ENCODE data around the gene FAM222A.

Gene FAM222A

DNA sequence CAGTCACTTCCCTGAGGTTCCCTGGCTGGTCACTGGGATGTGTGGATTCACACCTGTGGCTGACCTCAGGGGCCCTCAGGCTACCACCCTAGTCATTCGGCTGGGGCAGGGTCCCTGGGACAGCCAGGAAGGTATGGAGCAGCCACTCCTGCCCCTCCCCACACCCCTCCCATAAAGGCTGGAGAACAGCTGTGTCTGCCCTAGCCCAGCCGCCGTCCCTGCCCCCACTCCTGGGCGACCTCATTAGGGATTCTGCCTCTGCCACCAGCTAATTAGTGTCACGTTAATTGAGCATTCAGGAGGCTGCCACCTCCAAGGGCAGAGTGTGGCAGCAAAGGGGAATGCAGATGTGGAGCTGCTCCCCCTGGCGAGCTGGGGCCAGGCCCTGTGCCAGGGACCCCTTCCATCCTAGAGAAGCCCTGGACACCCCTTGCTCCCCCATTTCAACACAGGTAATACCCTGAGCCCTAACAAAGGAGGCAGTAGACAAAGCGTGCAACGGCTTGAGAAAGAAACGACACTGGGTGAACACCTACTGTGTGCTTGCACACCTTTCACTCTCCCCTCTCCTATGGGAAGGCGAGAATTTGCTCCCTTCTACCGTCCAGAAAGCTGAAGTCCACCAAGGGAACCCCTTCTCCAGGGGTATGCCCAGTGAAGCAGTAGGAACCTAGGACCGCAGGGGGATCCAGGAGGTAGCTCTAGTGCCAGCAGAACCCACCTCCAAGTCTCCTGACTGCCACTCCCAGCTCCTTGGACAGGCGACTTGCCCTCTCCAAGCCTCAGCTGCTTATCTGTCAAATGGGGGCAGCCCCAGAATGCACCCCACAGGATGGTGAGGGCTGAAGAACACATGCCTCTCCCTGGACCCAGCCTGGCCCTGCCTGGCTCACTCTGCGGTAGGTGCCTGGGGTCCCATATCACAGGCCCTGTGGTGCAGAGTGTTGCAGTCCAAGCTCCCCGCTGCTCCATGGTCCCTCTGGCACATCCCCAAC lies 45.1 kb downstream of the FAM222A start:
- H3K4me3 ChIP-seq (ENCODE audit: low read depth, low read length): no peak overlapping the region

DNA sequence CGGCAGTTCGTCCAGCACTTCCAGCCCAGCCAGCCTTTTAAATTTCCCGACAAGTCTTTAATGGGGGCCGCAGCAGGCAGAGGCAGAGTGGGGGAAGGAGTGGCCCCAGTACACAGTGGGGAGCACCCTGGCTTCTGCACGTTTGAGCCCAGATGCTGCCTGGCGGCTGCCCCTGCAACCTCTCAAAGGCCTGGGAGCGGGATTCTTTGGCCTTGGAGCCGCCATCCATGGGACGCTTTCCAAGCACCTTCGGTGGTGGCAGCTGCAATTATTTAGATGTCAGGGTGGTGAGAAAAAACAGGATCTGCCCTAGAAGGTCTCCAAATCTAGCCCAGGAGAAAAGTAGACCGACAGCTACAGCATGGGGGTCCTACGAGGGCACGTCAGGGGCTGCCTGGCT lies 46.0 kb downstream of the FAM222A start:
- H3K4me3 ChIP-seq (ENCODE audit: low read depth, low read length): no peak overlapping the region

DNA sequence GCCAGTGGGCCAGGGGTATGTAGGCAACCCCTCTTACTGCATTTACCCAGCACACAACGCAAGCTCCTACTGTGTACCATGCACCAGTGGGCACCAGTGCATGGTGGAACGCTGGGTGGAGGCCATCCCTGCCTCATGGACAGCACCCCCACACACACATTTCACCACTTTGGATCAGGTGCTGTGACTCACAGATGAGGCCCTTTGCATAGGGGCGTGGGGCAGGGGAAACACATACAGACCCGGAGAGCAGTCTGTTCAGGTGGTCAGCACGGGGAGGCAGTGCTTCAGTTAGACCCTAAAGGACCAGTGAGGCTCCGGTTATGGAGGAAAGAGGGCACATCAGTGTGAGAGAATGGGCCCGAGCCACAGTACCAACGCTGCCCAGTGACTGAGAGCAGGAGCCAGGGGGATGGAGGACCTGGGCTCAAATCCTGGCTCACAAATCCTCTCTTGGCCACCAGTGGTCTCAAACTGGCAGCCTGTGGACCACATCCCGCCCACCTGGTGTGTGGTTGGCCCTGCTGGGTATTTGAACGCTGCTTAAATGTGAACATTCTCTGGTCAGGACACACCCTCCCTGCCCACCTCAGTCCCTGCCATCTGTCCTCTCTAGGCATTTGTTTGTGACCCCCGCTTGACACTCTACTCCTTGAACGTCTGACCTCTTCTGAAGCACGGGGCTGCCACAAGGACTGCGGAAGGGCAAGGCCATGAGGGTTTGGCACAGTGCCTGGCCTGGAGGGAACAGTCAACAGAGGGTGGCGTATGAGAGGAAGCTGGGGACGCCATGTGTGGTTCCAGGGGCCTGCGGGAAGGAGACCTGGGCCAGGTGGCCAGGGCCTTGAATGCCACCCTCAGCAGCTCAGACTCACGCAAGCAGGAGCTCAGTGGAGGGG lies 46.7 kb downstream of the FAM222A start:
- no peak overlapping the region for H3K4me3 ChIP-seq (ENCODE audit: low read depth, low read length)

GRCh38 chr12:109760930-109761921 lies 47.6 kb downstream of the FAM222A start:
- H3K4me3 ChIP-seq (ENCODE audit: low read depth, low read length): no peak overlapping the region

GRCh38 chr12:109762071-109762672 lies 48.5 kb downstream of the FAM222A start:
- H3K4me3 ChIP-seq (ENCODE audit: low read depth, low read length): no peak overlapping the region

DNA sequence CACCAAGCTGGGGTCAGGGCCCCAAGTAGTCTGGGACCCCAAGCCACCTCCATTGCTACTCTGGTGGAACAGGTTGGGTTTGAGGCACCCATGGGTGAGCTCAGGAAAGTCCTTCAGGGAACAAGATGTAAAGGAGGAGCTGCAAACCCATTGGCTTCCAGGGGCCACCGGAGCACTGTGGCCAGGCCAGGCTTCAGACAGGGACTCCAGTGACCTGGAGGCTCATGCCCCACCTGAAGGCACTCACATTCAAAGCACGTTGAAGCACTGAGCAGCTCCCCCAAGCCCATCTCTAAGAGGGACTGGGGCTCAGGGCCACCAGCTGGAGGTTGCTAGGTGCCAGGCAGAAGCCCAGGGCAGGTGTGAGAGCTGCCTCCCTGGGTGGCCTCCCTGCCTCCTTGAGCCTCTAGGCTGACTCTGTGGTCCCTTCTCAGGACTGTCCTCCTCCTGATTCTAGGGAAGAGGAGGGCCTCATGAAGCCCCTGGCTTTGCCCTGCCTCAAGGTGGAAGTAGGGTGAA lies 49.1 kb downstream of the FAM222A start:
- H3K4me3 ChIP-seq (ENCODE audit: low read depth, low read length): no peak overlapping the region

DNA sequence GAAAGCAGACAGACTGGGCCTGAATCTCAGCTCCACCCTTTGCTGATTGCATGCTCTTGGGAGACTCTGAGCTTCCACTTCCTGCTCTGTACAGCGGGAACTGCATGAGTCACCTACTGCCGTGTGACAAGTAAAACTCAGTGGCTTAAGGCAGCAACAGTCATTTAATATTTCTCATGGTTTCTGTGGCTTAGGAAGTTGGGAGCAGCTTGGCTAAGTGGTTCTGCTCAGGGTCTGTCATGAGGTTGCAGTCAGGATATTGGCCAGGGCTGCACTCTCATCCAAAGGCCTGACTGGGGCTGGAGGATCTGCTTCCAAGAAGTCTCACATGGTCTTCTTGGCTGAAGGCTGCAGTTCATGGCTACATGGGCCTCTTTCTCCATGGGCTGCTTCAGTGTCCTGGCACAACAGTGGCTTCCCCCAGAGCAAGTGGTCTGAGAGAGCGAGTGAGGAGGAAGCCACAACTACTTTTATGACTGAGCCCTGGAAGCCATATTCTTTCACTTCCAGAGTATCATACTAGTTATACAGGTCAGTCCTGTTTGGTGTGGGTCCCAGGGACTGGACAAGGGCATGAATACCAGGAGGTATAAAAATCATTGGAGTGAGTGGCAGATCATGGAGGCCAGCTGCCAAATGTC lies 49.7 kb downstream of the FAM222A start:
- H3K4me3 ChIP-seq (ENCODE audit: low read depth, low read length): no peak overlapping the region

DNA sequence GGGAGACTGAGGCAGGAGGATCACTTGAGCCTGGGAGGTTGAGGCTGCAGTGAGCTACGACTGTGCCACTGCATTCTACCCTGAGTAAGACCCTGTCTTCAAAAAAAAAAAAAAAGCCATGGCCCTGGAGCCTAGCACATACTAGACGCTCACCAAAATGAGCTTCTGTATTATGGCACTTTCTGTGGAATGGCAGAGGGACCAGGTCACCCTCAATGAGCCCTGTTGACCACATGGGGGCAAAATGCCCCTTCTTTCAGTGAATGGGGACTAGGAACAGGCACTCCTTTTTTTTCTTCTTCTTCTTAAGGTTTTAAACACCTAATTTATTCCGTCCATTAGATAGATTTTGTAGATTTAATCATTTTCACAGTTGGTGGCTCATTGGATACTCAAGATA lies 50.5 kb downstream of the FAM222A start:
- H3K4me3 ChIP-seq (ENCODE audit: low read depth, low read length): no peak overlapping the region

GRCh38 chr12:109764776-109765445 lies 51.3 kb downstream of the FAM222A start:
- no peak overlapping the region for H3K4me3 ChIP-seq (ENCODE audit: low read depth, low read length)

DNA sequence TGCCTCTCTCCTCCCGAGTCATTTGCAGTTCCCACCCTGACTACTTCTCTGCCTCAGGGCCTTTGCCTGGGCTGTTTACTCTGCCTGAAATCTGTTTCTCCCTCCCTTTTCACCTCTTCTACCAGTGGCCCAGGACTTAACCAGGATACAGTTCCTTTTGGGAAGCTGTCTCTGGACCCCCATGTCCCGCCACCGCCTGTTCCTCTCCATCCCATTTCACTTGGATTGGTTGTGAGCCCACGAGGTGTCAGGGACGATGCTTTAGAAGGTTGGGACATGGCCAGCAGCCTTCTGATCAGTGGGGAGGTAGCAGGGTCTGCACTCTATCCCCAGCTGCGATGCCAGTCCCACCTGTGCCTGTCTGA lies 51.8 kb downstream of the FAM222A start:
- H3K4me3 ChIP-seq (ENCODE audit: low read depth, low read length): no peak overlapping the region

DNA sequence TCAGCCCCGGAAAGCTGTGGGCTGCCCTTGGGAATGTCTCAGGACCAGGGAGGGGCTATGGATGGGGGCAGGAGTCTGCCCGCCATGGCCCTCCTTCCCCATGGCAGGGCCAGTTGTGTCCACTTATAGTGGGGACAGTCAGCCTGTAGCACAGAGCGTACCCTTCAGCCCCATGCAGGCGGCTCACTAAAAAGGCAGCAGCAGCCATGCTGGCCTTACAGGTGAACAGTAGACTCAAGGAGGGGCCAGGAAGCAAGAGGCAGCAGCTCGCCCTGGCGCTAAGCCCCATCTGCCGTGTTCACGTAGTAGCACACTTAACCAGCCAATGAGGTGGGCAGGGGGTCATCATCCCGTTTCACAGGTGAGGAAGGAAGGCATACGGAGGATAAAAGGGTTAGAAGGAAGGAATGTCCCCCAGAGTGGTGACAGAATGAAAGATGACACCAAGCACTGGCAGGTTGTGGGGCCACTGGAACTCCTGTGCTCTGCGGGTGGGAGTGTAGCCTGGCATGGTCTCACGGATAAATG lies 52.7 kb downstream of the FAM222A start:
- no peak overlapping the region for H3K4me3 ChIP-seq (ENCODE audit: low read depth, low read length)

DNA sequence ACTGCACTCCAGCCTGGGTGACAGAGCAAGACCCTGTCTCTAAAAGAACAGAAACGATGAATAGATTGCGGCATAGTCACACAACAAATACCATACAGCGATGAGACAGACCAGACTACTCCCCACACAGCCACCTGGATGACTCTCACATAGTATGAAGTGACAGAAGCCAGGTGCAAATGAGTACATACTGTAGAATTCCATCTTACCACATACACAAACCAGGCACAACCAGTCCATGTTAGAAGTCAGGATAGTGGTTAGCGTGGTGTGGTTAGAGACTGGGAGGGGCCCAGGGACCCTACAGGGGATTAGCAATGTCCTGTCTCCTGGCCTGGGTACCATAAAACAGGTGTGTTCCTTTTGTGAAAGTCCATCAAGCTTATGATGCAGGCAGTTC lies 53.8 kb downstream of the FAM222A start:
- H3K4me3 ChIP-seq (ENCODE audit: low read depth, low read length): no peak overlapping the region

DNA sequence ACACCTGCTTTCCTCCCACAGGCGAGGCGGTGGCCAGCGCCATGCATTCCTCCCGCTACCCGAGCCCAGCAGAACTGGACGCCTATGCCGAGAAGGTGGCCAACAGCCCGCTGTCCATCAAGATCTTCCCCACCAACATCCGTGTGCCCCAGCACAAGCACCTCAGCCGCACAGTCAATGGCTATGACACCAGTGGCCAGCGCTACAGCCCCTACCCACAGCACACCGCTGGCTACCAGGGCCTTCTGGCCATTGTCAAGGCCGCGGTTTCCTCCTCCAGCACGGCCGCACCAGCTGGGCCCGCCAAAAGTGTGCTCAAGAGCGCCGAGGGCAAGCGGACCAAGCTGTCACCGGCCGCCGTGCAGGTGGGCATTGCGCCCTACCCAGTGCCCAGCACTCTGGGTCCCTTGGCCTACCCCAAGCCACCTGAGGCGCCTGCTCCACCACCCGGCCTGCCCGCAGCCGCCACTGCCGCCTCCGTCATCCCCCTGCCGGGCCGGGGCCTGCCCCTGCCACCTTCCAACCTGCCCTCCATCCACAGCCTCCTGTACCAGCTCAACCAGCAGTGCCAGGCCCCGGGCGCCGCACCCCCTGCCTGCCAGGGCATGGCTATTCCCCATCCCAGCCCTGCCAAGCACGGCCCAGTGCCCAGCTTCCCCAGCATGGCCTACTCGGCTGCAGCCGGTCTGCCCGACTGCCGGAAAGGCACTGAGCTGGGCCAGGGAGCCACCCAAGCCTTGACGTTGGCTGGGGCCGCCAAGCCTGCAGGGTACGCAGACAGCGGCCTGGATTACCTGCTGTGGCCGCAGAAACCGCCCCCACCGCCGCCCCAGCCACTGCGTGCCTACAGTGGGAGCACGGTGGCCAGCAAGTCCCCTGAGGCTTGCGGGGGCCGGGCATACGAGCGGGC lies 54.6 kb downstream of the FAM222A start:
- no peak overlapping the region for H3K4me3 ChIP-seq (ENCODE audit: low read depth, low read length)

DNA sequence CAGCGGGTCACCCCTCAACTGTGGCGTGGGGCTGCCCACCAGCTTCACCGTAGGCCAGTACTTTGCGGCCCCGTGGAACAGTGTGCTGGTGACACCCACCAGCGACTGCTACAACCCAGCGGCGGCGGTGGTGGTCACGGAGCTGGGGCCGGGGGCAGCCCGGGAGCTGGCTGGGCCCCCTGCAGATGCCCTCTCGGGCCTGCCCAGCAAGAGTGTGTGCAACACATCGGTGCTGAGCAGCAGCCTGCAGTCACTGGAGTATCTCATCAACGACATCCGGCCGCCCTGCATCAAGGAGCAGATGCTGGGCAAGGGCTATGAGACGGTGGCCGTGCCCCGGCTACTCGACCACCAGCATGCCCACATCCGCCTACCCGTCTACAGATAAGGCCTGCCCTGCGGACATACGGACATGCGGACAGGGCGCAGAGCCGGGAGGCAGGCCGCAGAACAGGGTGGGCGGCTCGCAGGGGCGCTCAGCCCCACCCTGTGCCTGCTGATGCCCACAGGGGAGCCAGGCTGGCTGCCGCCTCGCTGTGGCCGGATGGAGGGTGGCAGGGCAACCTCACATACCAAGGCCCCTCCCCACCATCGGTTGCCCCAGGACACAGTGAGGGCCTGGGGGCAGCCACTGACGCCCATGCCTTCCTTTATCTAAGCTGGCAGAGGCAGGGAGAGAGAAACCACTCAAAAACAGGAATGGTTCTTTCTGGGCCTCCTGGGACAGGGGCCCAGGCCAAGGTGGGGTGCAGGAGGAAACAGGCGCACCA lies 55.5 kb downstream of the FAM222A start:
- no peak overlapping the region for H3K4me3 ChIP-seq (ENCODE audit: low read depth, low read length)

DNA sequence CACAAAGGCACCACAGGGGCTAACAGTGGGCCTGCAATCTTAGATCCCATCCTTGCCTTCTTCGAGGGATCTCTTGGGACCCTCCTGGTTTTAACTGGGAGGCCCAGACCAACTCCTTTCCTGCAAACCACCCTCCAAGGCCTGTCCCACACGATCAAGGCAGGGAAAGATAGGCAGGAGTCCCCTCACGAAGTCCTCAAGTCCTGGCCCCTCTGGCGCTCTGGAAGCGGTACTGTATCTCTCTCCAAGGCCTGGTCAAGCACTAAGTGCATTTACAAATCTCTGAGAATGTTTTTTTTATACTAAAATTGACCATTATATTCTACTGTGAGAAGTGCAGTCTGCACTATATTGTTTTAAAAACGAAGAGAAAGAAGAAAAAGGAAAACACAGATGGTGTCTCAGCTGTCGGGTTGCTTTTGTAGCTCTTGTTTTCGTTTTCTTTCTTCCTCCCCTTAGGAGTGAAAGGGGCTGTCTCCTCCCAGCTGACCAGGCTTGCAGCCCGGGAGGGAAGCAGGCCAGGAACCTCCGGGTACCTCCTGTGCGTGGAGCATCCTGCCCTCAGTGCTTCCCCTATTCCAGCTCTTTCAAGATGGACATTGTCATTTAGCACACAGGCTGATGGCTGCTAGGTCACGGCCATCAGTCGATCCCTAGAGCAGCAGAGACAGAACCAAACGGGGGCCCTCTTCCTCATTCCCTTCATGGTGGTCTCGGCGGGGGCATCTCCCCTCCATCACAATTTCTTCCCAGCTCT lies 56.7 kb downstream of the FAM222A start:
- H3K4me3 ChIP-seq (ENCODE audit: low read depth, low read length): no peak overlapping the region

Data from iPS-11a (cell line).